Coronary artery (tissue), 2 donors: ENCODE measurements around the gene COL27A1.

Experiments
- DNase-seq: peaks from one replicate; pipeline ENCODE4 v3.0.0-alpha.2; 2017; ENCODE audit warnings: low spot score
- H3K27ac ChIP-seq, 2 donors: fragments of 200-600 bp; sonication (generic); one replicate each; pipeline ENCODE4 v1.5.1; 2016 to 2019
- H3K4me3 ChIP-seq: fragments of 200-600 bp; sonication (generic); 2 replicates; pipeline ENCODE4 v1.5.1; 2016; ENCODE audit warnings: mild to moderate bottlenecking, moderate library complexity
- TF ChIP-seq, protein P1 (sequence below): fragments of 200-600 bp; sonication (generic); IDR thresholded peaks from one replicate; pipeline ENCODE4 v1.5.1; 2019; ENCODE audit warnings: antibody characterized with exemption

The COL27A1 gene

DNA sequence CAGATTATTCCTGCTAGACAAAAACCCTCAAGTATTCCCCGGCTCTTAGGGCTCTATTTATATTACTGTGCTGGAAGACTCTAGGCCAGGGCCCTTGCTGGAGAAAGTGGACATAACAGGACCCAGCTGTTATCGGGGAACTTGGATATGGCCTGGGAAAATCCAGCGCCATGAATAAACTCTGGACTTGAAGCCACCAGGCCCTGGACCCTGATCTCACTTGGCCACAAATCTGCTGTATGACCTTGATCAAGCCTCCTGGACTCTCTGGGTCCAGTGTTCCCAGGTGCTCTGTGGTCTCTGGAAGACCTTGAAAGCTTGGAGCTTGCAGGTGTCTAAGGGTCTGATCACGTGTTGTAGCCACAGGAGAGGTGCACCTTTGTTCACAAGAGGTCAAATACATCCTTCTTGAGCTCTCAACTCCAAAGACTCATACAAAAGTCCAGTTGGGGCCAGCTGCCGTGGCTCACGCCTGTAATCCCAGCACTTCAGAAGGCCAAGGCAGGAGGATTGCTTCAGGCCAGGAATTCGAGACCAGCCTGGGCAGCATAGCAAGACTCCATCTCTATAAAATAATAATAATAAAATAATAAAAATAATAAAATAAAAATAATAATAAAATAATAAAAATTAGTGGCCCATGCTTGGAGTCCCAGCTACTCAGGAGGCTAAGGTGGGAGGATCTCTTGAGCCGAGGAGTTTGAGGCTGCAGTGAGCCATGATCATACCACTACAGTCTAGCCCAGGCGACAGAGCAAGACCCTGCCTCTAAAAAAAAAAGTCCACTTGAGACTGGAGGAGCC, 26.5 kb downstream of the COL27A1 start:
- no peak overlapping the region for H3K4me3 ChIP-seq
- TF ChIP-seq, protein P1, sequence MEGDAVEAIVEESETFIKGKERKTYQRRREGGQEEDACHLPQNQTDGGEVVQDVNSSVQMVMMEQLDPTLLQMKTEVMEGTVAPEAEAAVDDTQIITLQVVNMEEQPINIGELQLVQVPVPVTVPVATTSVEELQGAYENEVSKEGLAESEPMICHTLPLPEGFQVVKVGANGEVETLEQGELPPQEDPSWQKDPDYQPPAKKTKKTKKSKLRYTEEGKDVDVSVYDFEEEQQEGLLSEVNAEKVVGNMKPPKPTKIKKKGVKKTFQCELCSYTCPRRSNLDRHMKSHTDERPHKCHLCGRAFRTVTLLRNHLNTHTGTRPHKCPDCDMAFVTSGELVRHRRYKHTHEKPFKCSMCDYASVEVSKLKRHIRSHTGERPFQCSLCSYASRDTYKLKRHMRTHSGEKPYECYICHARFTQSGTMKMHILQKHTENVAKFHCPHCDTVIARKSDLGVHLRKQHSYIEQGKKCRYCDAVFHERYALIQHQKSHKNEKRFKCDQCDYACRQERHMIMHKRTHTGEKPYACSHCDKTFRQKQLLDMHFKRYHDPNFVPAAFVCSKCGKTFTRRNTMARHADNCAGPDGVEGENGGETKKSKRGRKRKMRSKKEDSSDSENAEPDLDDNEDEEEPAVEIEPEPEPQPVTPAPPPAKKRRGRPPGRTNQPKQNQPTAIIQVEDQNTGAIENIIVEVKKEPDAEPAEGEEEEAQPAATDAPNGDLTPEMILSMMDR, result no peak
- DNase-seq, result no peak
- peak overlapping the region; percentile 60 to 87 for H3K27ac ChIP-seq

DNA sequence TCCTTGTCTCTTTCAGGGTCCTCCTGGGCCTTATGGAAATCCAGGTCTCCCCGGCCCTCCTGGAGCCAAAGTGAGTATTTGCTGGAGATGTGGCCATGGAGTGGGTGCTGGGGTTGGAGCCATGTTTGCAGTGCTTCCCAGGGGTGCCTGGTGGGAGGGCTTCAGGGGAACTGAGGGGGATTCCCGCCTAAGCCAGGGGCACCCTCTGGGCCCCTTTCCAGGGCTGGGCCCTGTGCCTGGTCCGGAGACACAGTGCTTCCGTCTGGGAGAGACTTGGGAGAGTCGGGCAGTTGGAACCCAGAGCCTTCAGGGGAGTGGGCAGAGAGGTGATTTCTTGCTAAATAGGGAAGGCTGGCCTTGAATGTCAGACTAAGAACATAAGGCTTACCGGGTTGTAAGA, 27.7 kb downstream of the COL27A1 start:
- Histone ChIP-seq H3K27ac (peak overlapping the region in 1 of 2 donors; percentile 39), H3K4me3 (no peak overlapping the region)
- TF ChIP-seq, protein P1, result no peak
- DNase-seq, result no peak

DNA sequence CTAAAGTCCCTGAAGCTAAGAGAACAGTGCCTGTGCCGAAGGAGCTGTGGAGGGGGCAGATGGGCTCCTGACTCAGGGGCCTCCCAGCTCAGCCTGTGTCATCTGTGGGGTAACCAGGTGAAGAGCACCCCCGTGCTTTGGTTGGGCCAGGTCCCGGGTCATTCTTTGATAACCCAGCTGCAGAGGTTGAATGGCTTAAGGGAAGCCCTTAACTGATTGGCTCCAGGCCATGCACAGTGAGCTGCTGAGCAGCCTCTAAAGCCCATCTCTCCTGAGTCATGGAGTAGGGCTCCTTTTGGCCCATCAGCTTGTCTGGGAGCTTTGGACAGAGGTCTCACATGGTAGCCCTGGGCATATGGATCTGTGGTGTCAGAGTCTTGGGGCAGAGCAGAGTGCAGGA, 28.7 kb downstream of the COL27A1 start:
- no peak overlapping the region for H3K4me3 ChIP-seq
- DNase-seq, result no peak
- TF ChIP-seq, protein P1, result no peak
- H3K27ac ChIP-seq, result peak overlapping the region in 1 of 2 donors; percentile 0

DNA sequence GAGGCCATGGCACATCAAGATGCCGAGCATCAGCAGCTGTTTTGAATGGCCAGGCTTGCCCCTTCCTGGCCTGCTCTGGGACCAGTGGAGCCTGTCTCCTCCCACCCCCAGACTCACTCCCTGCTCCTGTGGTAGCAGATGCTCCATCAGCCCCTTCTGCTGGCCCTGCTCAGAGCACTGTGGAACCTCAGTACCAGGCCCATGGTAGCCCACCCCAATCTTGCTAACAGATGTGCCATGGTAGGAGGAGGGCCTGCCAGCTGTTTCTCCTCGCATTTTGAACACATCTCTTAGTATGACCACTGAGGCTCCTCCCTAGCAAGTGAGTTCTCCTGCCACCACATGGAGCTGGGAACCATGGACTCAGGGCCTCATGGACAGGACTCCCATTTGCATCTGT, 29.5 kb downstream of the COL27A1 start:
- Histone ChIP-seq H3K4me3 (no peak overlapping the region), H3K27ac (no peak overlapping the region)
- no peak for DNase-seq
- TF ChIP-seq, protein P1, result no peak

DNA sequence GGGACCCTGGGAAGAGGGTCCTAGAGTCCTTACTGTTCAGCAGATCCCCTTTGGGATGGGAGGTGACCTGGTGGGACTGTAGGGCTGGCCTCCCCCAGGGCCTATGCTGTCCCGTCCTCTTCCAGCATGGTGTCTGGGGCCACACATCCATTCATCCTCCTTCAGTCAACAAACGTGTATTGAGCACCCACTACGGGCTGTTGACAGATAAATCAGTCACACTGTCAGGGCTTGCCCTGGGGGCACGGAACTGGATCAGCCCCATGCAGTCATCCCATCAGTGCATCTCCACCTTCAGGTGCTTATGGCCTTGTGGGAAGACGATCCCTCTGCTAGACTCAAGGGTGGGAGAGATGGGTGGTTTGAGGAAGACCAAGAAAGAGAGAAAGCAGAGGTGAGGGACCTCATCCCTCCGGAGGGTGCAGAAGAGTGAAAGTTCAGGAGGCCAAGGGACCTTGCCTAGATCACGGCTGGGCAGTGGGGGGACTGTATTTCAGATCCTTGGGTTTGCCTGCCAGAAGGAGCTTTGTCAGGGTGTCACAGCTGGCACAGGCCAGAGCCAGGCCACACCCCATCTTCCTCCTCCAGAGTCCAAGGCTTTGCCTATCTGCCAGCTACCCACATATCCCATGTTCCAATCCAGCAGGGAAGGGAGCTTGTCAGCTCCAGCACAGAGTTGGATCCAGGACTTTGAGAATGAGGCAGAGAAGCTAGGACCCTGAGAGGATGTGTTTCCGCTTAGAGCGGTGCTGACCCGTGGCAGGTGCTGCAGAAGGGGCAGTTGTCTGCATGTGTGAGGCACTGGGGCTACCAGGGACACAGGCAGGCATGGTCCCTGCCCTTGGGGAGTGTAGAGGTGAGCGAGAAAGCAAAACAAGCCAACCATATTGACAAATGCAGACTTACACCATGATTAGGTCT, 30.5 kb downstream of the COL27A1 start:
- no peak overlapping the region for H3K4me3 ChIP-seq
- DNase-seq, result no peak
- TF ChIP-seq, protein P1, result no peak
- H3K27ac ChIP-seq, result no peak overlapping the region

DNA sequence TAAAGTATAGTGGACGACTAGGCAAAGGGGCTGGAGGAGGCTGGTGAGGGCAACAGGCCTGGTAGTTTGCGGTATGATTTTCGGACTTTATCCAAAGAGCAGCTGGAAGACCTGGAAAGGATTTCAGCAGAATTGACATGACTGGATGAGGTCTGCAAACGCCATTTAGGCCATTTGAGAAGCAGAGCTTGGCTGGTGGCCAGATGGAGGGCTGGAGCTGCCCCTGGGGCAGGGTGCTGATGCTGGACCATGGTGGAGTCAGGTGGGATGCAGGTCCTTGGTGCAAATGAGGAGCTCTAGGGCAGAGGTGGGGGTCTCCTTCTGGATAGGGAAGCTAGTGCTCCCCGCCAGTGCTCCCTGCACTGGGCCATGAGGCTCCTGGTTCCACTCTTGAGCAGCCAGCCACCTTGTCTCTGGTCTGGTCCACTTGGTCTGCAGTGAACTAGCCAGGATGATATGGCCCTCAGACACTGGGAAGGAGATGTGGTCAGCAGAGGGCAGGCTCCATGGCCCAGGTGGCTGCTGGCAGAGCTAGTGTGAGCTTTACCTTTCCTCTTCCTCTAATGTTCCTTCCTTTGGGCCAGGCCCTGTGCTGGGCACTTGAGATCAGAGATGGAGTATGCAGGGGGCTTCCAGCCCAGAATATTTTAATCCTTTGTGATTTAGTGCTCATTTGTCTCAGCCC, 31.4 kb downstream of the COL27A1 start:
- Histone ChIP-seq H3K4me3 (no peak overlapping the region), H3K27ac (no peak overlapping the region)
- no peak for DNase-seq
- TF ChIP-seq, protein P1, result no peak
